ENCODE measurements around the gene STYXL2.

STYXL2 gene

GRCh38 chr1:167136806-167137205 lies 42.9 kb downstream of the STYXL2 start:
- no peak for DNase-seq (ENCODE audit: low read depth)

GRCh38 chr1:167137332-167137781 lies 43.5 kb downstream of the STYXL2 start:
- no peak for DNase-seq (ENCODE audit: low read depth)

- DNase-seq (ENCODE audit: low read depth): no peak
Observed at GRCh38 chr1:167137793-167138510, 44.1 kb downstream of the STYXL2 start.

- DNase-seq (ENCODE audit: low read depth): no peak
Observed at GRCh38 chr1:167138703-167139102, 44.8 kb downstream of the STYXL2 start.

- no peak for DNase-seq (ENCODE audit: low read depth)
Observed at GRCh38 chr1:167141963-167142362, 48.1 kb downstream of the STYXL2 start.
